GM23338 (cell line): Measurements from ENCODE around the gene FAM229B. TPM values are rescaled to one million over a fixed set of nuclear protein-coding genes. Genes with fewer than 3 reads are reported as not detected.

Experiments
- ATAC-seq: fragments of 200-7000 bp; cut with Tn5 transposase; 3 replicates; pipeline ENCODE4 v1.9.1; 2020
- DNase-seq: peaks from one replicate; pipeline ENCODE4 v3.0.0-alpha.2; 2015; ENCODE audit warnings: low spot score
- H2AFZ ChIP-seq: fragments of 200-600 bp; sonication (generic); 2 replicates; pipeline ENCODE4 v1.8.0; 2016; ENCODE audit warnings: antibody characterized with exemption, mild to moderate bottlenecking, moderate library complexity
- H3F3A ChIP-seq: fragments of 200-600 bp; sonication (generic); replicated peaks from 2 replicates; pipeline ENCODE4 v1.8.0; 2017; ENCODE audit warnings: antibody characterized with exemption, mixed run types, low read depth
- H3K27ac ChIP-seq: fragments of 200-600 bp; sonication (generic); 2 replicates; pipeline ENCODE4 v1.6.1; 2016; ENCODE audit warnings: low read depth
- H3K27me3 ChIP-seq: fragments of 200-600 bp; sonication (generic); 2 replicates; pipeline ENCODE4 v1.8.0; 2016; ENCODE audit warnings: mild to moderate bottlenecking, mixed run types, moderate library complexity; ENCODE audit not compliant: insufficient read depth
- H3K36me3 ChIP-seq: fragments of 200-600 bp; sonication (generic); 2 replicates; pipeline ENCODE4 v1.8.0; 2016; ENCODE audit warnings: mild to moderate bottlenecking; ENCODE audit not compliant: insufficient read depth
- H3K4me1 ChIP-seq: fragments of 200-600 bp; sonication (generic); 2 replicates; pipeline ENCODE4 v1.8.0; 2016; ENCODE audit warnings: mild to moderate bottlenecking, moderate library complexity; ENCODE audit not compliant: insufficient read depth
- H3K4me2 ChIP-seq: fragments of 200-600 bp; sonication (generic); 2 replicates; pipeline ENCODE4 v1.7.1; 2017; ENCODE audit warnings: mixed run types
- H3K4me3 ChIP-seq: fragments of 200-600 bp; sonication (generic); 2 replicates; pipeline ENCODE4 v1.6.1; 2016; ENCODE audit warnings: mixed run types
- H3K79me2 ChIP-seq: fragments of 200-600 bp; sonication (generic); replicated peaks from 2 replicates; pipeline ENCODE4 v1.8.0; 2017; ENCODE audit warnings: mild to moderate bottlenecking; ENCODE audit not compliant: insufficient read depth
- H3K9me2 ChIP-seq: fragments of 200-600 bp; sonication (generic); 2 replicates; pipeline ENCODE4 v1.8.0; 2017; ENCODE audit not compliant: insufficient read depth
- H4K20me1 ChIP-seq: fragments of 200-600 bp; sonication (generic); replicated peaks from 2 replicates; pipeline ENCODE4 v1.8.0; 2017; ENCODE audit warnings: mild to moderate bottlenecking; ENCODE audit not compliant: insufficient read depth
- H3K27ac Mint-ChIP-seq: 2 replicates; pipeline ENCODE4 v1.8.0; 2020; ENCODE audit warnings: inconsistent platforms, mild to moderate bottlenecking, moderate library complexity, mixed read lengths
- H3K27me3 Mint-ChIP-seq: 3 replicates; pipeline ENCODE4 v1.8.0; 2022; ENCODE audit warnings: low read depth, mild to moderate bottlenecking, moderate library complexity, mixed read lengths, inconsistent platforms; ENCODE audit not compliant: insufficient read depth, poor library complexity
- H3K36me3 Mint-ChIP-seq: 3 replicates; pipeline ENCODE4 v1.8.0; 2021; ENCODE audit warnings: low read depth, mild to moderate bottlenecking, inconsistent platforms, moderate library complexity, mixed read lengths
- H3K4me1 Mint-ChIP-seq: 3 replicates; pipeline ENCODE4 v1.8.0; 2020; ENCODE audit warnings: mild to moderate bottlenecking, inconsistent platforms, mixed read lengths
- H3K4me3 Mint-ChIP-seq: 3 replicates; pipeline ENCODE4 v1.8.0; 2021; ENCODE audit warnings: moderate library complexity, mild to moderate bottlenecking, inconsistent platforms, mixed read lengths
- H3K9me3 Mint-ChIP-seq: 3 replicates; pipeline ENCODE4 v1.8.0; 2020; ENCODE audit warnings: moderate library complexity, mild to moderate bottlenecking, inconsistent platforms, mixed read lengths
- CREB1 ChIP-seq: fragments of 250-450 bp; sonication (Bioruptor Pico); IDR thresholded peaks from 2 replicates; pipeline ENCODE4 v1.5.0; 2020; ENCODE audit warnings: low read depth, mild to moderate bottlenecking, moderate library complexity
- CTCF ChIP-seq, 2 experiments: fragments of 200-600 bp in 1 of 2; sonication (generic) in 1 of 2; conservative IDR thresholded peaks; 2 replicates each; pipeline versions ENCODE4 v1.5.1 to v1.6.1; 2016 to 2017; ENCODE audit warnings: antibody characterized with exemption in 2 of 2, low read depth in 2 of 2, mild to moderate bottlenecking in 2 of 2, moderate library complexity in 1 of 2
- ETS1 ChIP-seq: IDR thresholded peaks from 2 replicates; pipeline ENCODE4 v1.6.1; 2016; ENCODE audit warnings: antibody characterized with exemption
- EZH2 ChIP-seq: fragments of 200-600 bp; sonication (generic); IDR thresholded peaks from one replicate; pipeline ENCODE4 v1.8.0; 2017; ENCODE audit warnings: antibody characterized with exemption, mild to moderate bottlenecking, low read depth; ENCODE audit not compliant: unreplicated experiment
- EZH2phosphoT487 ChIP-seq: fragments of 200-600 bp; sonication (generic); IDR thresholded peaks from one replicate; pipeline ENCODE4 v1.8.1; 2018; ENCODE audit warnings: antibody characterized with exemption; ENCODE audit not compliant: unreplicated experiment
- JUNB ChIP-seq: IDR thresholded peaks from one replicate; pipeline ENCODE4 v1.6.1; 2016; ENCODE audit warnings: antibody characterized with exemption; ENCODE audit not compliant: unreplicated experiment
- NANOG ChIP-seq: IDR thresholded peaks from 2 replicates; pipeline ENCODE4 v1.6.1; 2016; ENCODE audit warnings: antibody characterized with exemption, borderline replicate concordance
- POLR2AphosphoS5 ChIP-seq: IDR thresholded peaks from 2 replicates; pipeline ENCODE4 v1.6.1; 2016; ENCODE audit warnings: antibody characterized with exemption, low read depth
- REST ChIP-seq: IDR thresholded peaks from one replicate; pipeline ENCODE4 v1.6.1; 2018; ENCODE audit warnings: antibody characterized with exemption; ENCODE audit not compliant: unreplicated experiment
- STAT1 ChIP-seq: IDR thresholded peaks from one replicate; pipeline ENCODE4 v1.6.1; 2016; ENCODE audit warnings: antibody characterized with exemption; ENCODE audit not compliant: unreplicated experiment
- ZNF114 ChIP-seq: fragments of 250-450 bp; sonication (Bioruptor Pico); IDR thresholded peaks from 2 replicates; pipeline ENCODE4 v1.5.0; 2020; ENCODE audit warnings: mild to moderate bottlenecking, moderate library complexity
- ZNF331 ChIP-seq: fragments of 250-450 bp; sonication (Bioruptor Pico); IDR thresholded peaks from 2 replicates; pipeline ENCODE4 v1.5.0; 2020; ENCODE audit warnings: low read depth, mild to moderate bottlenecking, moderate library complexity
- ZNF462 ChIP-seq: fragments of 250-450 bp; sonication (Bioruptor Pico); IDR thresholded peaks from 2 replicates; pipeline ENCODE4 v1.5.0; 2020; ENCODE audit warnings: mild to moderate bottlenecking, moderate library complexity
- polyA plus RNA-seq: library from polyadenylated mRNA; unstranded; fragments of >200 nt; fragmentation: Nextera tagmentation; extraction: Ambion mirVana; gene quantifications from 2 replicates; pipeline ENCODE4 v1.2.1, GENCODE V29; 2016
- total RNA-seq: library from RNA; depleted of rRNA; stranded (reverse); fragments of >200 nt; shearing (Covaris generic); gene quantifications from 2 replicates; pipeline ENCODE4 v1.2.3, GENCODE V29; 2014

Gene FAM229B
- total and polyA plus RNA-seq, 2 experiments from 2014 or later, result 4.4 to 32.9 TPM

- H3K27ac ChIP-seq, result no peak overlapping the region
- no peak for ATAC-seq
- H3K4me1 ChIP-seq, result peaks cover 6% of the 10 kb centered on the region; the same call in 1 of the 2 replicates
- no peaks in the 10 kb centered on the region for H3K79me2 ChIP-seq
- H3K4me2 ChIP-seq, result no peak overlapping the region
- H3K27me3 ChIP-seq, result no peaks in the 10 kb centered on the region
- H3K9me2 ChIP-seq, result no peaks in the 10 kb centered on the region
- H3K27ac Mint-ChIP-seq, result no peak overlapping the region
- H3K4me3 ChIP-seq, result no peak overlapping the region
- peaks cover 2% of the 10 kb centered on the region; the same call in 1 of the 3 replicates for H3K4me1 Mint-ChIP-seq
- H3K4me3 Mint-ChIP-seq, result no peak overlapping the region
- no peaks in the 10 kb centered on the region for H3F3A ChIP-seq
- H3K9me3 Mint-ChIP-seq, result no peaks in the 10 kb centered on the region
- no peaks in the 10 kb centered on the region for H3K27me3 Mint-ChIP-seq
- H3K36me3 Mint-ChIP-seq, result no peaks in the 10 kb centered on the region
- no peaks in the 10 kb centered on the region for H4K20me1 ChIP-seq
- TF ChIP-seq CTCF (conservative IDR thresholded peaks at IDR 0.05; ENCODE audit: low read depth in 2 of 2) (no peak), EZH2 (no peak), ZNF462 (no peak), ZNF114 (no peak), CREB1 (CRISPR knock-in tag) (no peak), STAT1 (no peak), ZNF331 (CRISPR knock-in tag) (no peak), EZH2phosphoT487 (no peak), NANOG (no peak), JUNB (no peak), REST (no peak), POLR2AphosphoS5 (no peak), ETS1 (no peak)
- no peak overlapping the region for H2AFZ ChIP-seq
- DNase-seq, result no peak
- no peaks in the 10 kb centered on the region for H3K36me3 ChIP-seq
Observed at GRCh38 chr6:112130878-112131277, 43.5 kb downstream of the FAM229B start.
